H4 (cell line): ENCODE measurements around the gene SLC6A18. TPM values are rescaled to one million over a fixed set of nuclear protein-coding genes. Genes with fewer than 3 reads are reported as not detected.

Experiments
- DNase-seq: peaks from one replicate; pipeline ENCODE4 v3.0.0-alpha.2; 2015; ENCODE audit warnings: low spot score
- total RNA-seq: library from RNA; depleted of rRNA; stranded (reverse); fragments of >200 nt; shearing (Covaris generic); gene quantifications from 2 replicates; pipeline ENCODE4 v1.2.3, GENCODE V29; 2014

The SLC6A18 gene
- total RNA-seq, 1 experiment from 2014 or later = not detected

- no peak for DNase-seq
Measured at GRCh38 chr5:1231354-1231905, 6.2 kb downstream of the SLC6A18 start.

GRCh38 chr5:1232780-1233179 is 7.6 kb downstream of the SLC6A18 start:
- no peak for DNase-seq

- no peak for DNase-seq
Measured at GRCh38 chr5:1235379-1235778, 10.2 kb downstream of the SLC6A18 start.

GRCh38 chr5:1235838-1236237 is 10.7 kb downstream of the SLC6A18 start:
- DNase-seq = no peak

- DNase-seq = no peak
Measured at GRCh38 chr5:1239505-1240251, 14.5 kb downstream of the SLC6A18 start.

- no peak for DNase-seq
Measured at GRCh38 chr5:1240496-1241260, 15.5 kb downstream of the SLC6A18 start.

GRCh38 chr5:1241509-1242080 is 16.4 kb downstream of the SLC6A18 start:
- no peak for DNase-seq

- no peak for DNase-seq
Measured at GRCh38 chr5:1242733-1243486, 17.7 kb downstream of the SLC6A18 start.

GRCh38 chr5:1243487-1244130 is 18.4 kb downstream of the SLC6A18 start:
- no peak for DNase-seq

- no peak for DNase-seq
Measured at GRCh38 chr5:1244255-1244654, 19.1 kb downstream of the SLC6A18 start.

- DNase-seq = no peak
Measured at GRCh38 chr5:1244976-1245375, 19.8 kb downstream of the SLC6A18 start.

GRCh38 chr5:1245905-1246576 is 20.9 kb downstream of the SLC6A18 start:
- no peak for DNase-seq

- DNase-seq = no peak
Measured at GRCh38 chr5:1246711-1247431, 21.7 kb downstream of the SLC6A18 start.

- no peak for DNase-seq
Measured at GRCh38 chr5:1247811-1248210, 22.6 kb downstream of the SLC6A18 start.

- no peak for DNase-seq
Measured at GRCh38 chr5:1249366-1250280, 24.4 kb downstream of the SLC6A18 start.

GRCh38 chr5:1251678-1252580 is 26.7 kb downstream of the SLC6A18 start:
- no peak for DNase-seq

- no peak for DNase-seq
Measured at GRCh38 chr5:1252681-1253080, 27.5 kb downstream of the SLC6A18 start.
